Measurements from ENCODE around the gene CSNK1D.

DNA sequence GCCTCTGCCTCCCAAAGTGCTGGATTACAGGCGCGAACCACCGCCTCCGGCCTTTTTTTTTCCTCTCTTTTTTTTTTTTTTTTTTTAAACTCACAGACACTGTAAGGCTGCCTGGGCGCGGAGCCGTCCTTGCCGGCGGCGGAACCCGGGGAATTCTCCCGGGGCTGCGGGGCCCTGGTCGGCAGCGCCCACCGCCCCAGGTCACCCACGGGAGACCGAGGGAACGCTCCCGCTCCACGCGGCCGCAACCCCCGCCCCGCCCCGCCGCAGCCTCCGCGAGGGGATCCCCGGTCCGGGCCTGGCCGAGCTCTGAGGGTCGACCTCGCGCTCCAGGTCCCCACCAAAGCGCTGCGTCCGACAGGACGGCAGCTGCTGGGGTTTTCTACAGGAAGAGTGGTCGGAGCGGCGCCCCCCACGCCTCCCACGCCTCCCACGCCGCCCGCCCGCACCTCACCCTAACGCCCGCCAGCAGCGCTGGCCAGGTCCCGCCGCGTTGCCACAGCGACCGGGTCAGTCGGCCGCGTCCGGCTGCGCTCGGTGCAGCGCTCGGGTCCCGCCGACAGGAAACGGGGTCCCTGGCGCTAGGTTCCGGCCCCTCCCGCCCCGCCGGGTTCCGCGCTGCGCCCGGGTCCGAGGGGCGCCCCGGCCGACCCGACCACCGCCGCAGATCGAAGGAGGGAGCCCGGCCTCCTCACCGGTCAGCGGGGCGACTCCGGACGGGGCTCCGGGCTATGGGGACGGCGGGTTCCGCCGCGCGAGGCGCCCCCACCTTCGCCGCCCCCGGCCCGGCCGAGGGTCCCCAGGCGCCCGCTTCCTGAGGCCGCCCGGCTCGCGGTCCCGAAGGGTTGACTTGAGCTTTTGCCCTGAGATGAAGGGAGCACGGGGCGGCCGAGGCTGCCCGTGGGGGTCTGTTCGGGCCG lies 60.9 kb downstream of the CSNK1D start, which contains the start of gene CCDC57:
- TF ChIP-seq, protein P1, sequence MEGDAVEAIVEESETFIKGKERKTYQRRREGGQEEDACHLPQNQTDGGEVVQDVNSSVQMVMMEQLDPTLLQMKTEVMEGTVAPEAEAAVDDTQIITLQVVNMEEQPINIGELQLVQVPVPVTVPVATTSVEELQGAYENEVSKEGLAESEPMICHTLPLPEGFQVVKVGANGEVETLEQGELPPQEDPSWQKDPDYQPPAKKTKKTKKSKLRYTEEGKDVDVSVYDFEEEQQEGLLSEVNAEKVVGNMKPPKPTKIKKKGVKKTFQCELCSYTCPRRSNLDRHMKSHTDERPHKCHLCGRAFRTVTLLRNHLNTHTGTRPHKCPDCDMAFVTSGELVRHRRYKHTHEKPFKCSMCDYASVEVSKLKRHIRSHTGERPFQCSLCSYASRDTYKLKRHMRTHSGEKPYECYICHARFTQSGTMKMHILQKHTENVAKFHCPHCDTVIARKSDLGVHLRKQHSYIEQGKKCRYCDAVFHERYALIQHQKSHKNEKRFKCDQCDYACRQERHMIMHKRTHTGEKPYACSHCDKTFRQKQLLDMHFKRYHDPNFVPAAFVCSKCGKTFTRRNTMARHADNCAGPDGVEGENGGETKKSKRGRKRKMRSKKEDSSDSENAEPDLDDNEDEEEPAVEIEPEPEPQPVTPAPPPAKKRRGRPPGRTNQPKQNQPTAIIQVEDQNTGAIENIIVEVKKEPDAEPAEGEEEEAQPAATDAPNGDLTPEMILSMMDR (IDR thresholded peaks at IDR 0.05) = no peak
- TF ChIP-seq POLR2AphosphoS5 (IDR thresholded peaks at IDR 0.05; ENCODE audit: low read depth, low read length) = peak; percentile 76
- TF ChIP-seq, protein P2, sequence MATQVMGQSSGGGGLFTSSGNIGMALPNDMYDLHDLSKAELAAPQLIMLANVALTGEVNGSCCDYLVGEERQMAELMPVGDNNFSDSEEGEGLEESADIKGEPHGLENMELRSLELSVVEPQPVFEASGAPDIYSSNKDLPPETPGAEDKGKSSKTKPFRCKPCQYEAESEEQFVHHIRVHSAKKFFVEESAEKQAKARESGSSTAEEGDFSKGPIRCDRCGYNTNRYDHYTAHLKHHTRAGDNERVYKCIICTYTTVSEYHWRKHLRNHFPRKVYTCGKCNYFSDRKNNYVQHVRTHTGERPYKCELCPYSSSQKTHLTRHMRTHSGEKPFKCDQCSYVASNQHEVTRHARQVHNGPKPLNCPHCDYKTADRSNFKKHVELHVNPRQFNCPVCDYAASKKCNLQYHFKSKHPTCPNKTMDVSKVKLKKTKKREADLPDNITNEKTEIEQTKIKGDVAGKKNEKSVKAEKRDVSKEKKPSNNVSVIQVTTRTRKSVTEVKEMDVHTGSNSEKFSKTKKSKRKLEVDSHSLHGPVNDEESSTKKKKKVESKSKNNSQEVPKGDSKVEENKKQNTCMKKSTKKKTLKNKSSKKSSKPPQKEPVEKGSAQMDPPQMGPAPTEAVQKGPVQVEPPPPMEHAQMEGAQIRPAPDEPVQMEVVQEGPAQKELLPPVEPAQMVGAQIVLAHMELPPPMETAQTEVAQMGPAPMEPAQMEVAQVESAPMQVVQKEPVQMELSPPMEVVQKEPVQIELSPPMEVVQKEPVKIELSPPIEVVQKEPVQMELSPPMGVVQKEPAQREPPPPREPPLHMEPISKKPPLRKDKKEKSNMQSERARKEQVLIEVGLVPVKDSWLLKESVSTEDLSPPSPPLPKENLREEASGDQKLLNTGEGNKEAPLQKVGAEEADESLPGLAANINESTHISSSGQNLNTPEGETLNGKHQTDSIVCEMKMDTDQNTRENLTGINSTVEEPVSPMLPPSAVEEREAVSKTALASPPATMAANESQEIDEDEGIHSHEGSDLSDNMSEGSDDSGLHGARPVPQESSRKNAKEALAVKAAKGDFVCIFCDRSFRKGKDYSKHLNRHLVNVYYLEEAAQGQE (IDR thresholded peaks at IDR 0.05; ENCODE audit: insufficient read depth in 1 of 2, low read depth in 2 of 2, low read length in 1 of 2) = no peak
- peak; percentile 91 for TF ChIP-seq SIN3A (IDR thresholded peaks at IDR 0.05; ENCODE audit: borderline replicate concordance, insufficient read depth, low read depth, low read length)

Measured in Panc1 (cell line).